ENCODE measurements around the gene HSD11B1.
A peak's percentile ranks its signal among the peaks of the same experiment; 100 is the strongest.
"Not testable (repeated sequence)": the region's sequence is repeated elsewhere in the genome, so short reads cannot be mapped to it uniquely, and the experiment has no call there.

The HSD11B1 gene

GRCh38 chr1:209691237-209691636 lies 13.4 kb upstream of the HSD11B1 start:
- DNase-seq (ENCODE audit: low spot score), result no peak

GRCh38 chr1:209692296-209692695 lies 12.3 kb upstream of the HSD11B1 start:
- DNase-seq (ENCODE audit: low spot score), result no peak

DNA sequence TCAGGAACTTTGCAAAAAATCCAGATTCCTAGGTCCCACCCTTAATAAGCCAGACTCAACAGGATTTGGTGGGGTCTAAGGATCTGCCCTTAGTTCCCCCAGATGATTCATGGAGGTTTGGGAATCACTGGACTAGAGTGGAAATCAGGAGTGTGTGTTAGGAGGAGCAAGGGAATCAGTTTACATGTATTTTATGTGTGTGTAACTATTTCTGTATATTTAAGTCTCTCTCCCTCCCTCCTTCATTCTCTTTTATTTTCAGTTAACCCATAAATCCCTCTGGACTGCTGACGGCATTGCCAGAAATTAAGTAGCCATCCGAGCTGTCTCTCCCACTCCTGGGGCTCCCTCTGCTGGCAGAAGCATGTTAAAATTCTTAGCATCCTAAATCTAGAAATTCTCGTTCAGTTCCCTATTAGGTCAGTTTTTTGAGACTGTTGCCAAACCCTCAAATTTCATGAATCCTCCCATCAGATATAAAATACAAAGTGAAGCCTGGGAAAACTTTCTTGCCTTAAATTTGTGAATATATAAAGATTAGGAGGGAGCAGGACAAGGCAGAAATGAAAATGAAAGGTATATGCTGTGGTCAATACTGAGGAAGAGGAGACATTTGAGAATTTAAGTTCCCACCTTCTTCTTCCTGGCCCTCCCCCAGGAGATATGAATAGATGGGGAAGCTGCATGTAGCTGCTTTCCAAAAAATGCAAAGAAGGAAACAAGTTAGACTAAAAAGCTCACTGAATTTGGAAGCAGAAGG lies 11.7 kb upstream of the HSD11B1 start:
- peak; percentile 75 for DNase-seq (ENCODE audit: low spot score)

DNA sequence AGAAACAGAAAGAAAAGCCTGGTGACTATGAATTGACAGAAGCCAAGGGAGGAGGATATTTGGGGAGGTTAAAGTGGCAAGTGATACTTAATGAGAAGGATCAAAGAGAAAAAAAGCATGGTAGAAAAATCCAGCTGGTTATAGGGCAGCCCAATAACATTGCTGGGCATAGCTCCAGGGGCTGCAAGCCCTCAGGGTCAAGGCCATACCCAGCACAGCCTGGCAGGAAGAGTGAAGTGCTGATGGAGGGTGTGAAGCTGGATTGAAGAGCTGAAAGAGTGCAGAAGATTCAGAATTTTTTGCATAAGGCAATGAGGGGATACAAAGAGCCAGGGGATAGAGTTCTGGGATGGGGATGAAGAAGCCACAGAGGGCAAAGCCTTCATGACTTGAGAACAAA lies 8.0 kb upstream of the HSD11B1 start:
- DNase-seq (ENCODE audit: low spot score), result no peak

DNA sequence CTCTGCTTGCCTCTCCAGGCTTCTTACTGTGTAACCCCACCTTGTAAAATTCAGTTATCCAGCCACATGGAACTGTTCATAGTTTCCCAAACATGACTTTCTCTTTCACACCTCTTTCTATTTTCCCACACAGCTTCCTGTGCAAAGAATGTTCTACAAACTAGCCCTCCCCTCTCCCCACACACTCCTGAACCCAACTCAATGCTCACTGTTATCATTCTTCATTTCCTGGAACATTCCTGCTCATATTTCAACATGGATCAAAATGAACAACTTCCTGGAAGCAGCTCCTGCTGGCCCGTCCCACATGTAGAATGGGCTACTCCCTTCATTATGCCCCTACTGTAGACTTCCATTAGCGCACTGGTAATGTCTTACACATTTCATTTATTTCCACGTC lies 7.5 kb upstream of the HSD11B1 start:
- DNase-seq (ENCODE audit: low spot score), result no peak

DNA sequence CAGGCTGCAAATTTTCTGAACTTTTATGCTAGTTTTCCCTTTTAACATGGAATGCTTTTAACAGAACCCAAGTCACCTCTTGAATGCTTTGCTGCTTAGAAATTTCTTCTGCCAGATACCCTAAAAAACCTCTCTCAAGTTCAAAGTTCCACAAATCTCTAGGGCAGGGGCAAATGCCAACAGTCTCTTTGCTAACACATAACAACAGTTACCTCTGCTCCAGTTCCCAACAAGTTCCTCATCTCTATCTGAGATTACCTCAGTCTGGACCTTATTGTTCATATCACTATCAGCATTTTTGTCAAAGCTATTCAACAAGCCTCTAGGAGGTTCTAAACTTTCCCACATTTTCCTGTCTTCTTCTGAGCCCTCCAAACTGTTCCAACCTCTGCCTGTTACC lies 4.0 kb upstream of the HSD11B1 start:
- DNase-seq (ENCODE audit: low spot score), result not testable (repeated sequence)

DNA sequence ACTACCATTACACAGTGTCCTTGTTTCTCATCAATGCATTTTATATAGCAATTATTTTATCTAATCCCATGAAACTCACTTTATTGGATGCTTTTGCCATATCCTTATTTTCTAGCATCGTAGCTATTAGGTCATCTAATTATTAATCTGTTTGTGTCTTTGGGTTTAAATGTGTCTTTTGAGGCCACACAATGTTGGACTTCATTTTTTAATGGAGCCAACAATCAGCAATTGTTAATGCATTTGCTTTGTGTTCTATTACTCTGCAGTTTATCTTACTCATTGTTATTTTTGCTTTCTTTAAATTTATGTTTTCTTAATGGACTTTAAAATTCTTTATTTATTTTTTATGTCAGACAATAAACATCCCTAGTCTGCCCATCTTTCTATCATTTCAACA lies 1.8 kb upstream of the HSD11B1 start:
- no peak for DNase-seq (ENCODE audit: low spot score)

GRCh38 chr1:209703834-209704504 lies 677 bp upstream of the HSD11B1 start:
- no peak for DNase-seq (ENCODE audit: low spot score)

DNA sequence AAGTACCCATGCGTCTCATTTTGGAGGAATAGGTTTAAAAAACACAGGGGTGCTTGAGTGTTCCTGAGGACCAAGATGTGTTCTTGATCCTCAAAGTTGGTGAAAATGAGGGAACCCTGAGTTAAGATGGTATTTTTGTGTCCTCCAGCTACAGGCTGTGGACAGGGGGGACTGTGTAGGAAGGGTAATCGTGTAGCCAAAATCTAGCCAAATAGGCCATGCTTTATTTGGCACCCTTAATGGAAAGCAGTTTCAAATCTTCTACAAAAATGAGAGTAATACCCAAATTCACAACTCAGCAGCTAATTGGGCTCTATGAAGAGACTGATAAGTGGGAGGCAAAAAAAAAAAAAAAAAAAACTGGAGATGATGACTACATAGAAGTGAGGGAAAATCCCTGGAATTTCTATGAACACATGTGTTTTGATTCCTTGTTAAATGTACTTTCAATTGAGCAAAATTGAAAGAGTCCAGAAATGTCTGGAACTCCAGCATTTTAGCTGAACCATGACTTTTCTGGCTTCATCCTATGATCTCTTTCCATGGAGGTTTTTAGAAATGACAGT lies 470 bp downstream of the HSD11B1 start:
- DNase-seq (ENCODE audit: low spot score), result no peak

GRCh38 chr1:209706622-209707021 lies 2.0 kb downstream of the HSD11B1 start:
- DNase-seq (ENCODE audit: low spot score), result no peak

- DNase-seq (ENCODE audit: low spot score), result no peak
Measured at GRCh38 chr1:209707308-209707707, 2.7 kb downstream of the HSD11B1 start.

- DNase-seq (ENCODE audit: low spot score), result no peak
Measured at GRCh38 chr1:209708297-209708696, 3.7 kb downstream of the HSD11B1 start.

GRCh38 chr1:209710093-209710492 lies 5.4 kb downstream of the HSD11B1 start:
- no peak for DNase-seq (ENCODE audit: low spot score)

- no peak for DNase-seq (ENCODE audit: low spot score)
Measured at GRCh38 chr1:209710847-209711246, 6.2 kb downstream of the HSD11B1 start.

GRCh38 chr1:209714338-209714737 lies 9.7 kb downstream of the HSD11B1 start:
- no peak for DNase-seq (ENCODE audit: low spot score)

- no peak for DNase-seq (ENCODE audit: low spot score)
Measured at GRCh38 chr1:209715314-209715713, 10.7 kb downstream of the HSD11B1 start.

- DNase-seq (ENCODE audit: low spot score), result no peak
Measured at GRCh38 chr1:209717818-209718217, 13.2 kb downstream of the HSD11B1 start.

DNA sequence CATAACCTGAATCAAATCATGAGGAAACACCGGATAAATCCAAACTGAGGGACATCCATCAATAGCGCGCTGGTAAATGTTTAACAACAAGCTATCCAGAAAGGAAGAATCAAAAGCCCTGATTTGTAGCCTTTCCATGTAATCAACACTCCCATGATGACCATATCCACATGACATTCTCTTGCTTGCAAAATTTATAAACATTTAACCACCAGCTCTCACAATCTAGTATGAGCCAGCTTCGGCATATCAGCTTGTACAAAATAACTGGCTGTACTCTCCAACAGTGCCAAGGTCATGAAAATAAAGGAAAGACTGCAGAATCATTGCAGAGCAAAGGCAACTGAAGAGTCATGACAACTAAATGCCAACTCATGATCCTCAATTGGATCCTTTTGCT lies 15.7 kb downstream of the HSD11B1 start:
- no peak for DNase-seq (ENCODE audit: low spot score)

DNA sequence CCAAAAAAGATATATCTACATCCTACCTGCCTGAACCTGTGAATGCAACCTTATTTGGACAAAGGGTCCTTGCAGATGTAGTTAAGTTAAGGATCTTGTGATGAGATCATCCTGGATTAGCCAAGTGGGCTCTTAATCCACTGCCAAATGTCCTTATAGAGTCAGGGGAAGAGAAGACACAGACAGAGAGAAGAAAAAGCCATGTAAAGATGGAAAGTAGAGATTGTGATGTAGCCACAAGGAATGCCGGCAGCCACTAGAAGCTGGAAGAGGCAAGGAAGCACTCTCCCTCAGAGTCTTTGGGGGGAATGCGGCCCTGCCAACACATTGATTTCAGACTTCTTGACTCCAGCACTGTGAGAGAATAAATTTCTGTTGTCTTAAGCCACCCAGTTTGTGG lies 16.2 kb downstream of the HSD11B1 start:
- no peak for DNase-seq (ENCODE audit: low spot score)

DNA sequence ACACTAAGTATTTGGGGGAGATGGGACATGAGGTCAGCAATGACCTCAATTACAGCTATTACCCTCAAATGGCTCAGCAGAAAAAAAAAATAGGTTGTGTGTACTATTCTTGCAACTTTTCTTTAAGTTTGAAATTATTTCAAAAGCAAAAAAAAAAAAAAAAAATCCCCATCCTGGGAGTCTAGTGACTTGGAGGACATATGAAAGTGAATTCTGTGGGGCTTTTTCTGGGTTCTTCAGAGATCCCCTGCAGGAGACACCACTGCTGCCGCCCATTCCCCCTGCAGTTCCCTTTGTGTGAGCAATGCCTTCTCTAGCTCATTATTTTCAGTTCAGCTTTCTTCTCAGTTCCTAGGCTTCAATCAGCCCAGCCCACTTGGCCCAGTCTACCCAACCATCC lies 16.7 kb downstream of the HSD11B1 start:
- DNase-seq (ENCODE audit: low spot score), result no peak

DNA sequence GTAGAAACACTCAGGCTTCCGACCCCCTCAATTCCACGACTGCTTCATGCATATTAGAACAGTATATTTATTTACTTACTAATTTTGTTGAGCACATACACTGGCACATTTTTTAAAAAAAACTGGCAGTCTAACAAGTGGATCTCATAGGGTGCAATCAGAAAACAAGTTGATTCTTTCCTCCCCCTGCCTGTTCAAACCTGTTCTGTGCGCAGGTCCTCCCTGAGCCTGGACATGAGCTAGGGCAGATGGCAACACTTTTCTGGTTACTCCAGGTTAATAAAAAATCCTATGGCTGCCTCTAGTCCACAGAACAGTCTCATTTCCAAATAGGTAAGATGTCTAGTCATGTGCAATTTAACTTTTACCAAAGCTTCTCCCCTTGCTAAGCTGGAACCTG lies 18.6 kb downstream of the HSD11B1 start:
- DNase-seq (ENCODE audit: low spot score), result no peak

DNA sequence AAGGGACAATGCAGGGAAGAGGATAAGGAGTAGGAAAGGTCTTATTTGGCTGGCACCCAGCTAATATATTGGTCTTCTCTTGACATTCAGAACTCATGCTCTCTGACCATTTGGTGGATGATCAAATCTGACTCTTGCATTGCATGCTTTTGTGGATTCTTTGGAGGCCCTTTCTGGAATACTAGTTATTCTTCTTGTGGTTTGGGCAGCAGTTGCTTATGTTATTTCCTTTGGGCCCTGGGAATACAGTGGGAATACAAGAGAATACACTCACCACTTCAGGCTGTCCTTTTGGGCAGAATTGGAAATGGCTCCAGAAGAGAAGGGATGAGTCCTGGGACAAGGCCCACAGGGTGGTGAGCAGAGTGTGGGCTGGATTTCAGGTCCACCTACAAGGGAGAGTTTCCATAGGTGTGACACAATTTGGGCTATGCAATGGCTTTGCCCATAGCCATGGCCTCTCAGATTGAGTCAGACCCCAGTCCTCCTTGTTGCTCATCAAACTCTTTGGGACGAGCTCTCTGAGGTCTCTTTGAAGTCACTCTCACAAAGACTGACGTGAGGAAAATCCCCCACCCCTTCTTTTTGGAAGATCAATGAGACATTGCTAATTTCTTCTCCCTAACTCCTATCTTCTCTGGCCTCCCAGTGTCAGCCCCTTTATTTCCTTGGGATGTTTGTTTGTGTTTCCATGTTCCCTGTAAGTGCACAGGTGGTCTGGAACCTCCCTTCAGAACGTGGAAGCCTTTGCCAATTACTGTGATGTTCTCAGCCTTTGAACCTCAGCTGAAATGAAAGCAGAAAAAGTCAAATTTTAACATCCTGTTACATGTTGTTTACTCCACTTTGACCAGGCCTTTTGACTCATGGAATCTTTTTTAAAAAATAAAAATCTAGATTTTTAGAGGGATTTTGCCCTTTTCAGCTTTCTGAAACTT lies 19.4 kb downstream of the HSD11B1 start:
- DNase-seq (ENCODE audit: low spot score), result no peak
